Thoracic aorta (tissue), 2 donors: ENCODE results near the gene SLC38A8. TPM values are rescaled to one million over a fixed set of nuclear protein-coding genes. Genes with fewer than 3 reads are reported as not detected.

Experiments used
- ATAC-seq: fragments of 150-250 bp; one replicate; pipeline ENCODE4 v1.8.0; 2017; ENCODE audit warnings: low read depth; ENCODE audit not compliant: insufficient number of reproducible peaks, low FRiP score
- DNase-seq: peaks from one replicate; pipeline ENCODE4 v3.0.0-alpha.2; 2020; ENCODE audit warnings: low spot score
- H3K27ac ChIP-seq, 2 donors: fragments of 200-600 bp; sonication (generic); 1 replicate in 1 of 2; 2 replicates in 1 of 2; pipeline ENCODE4 v1.5.1; 2016; ENCODE audit warnings: mild to moderate bottlenecking in 2 of 2, moderate library complexity in 2 of 2
- H3K27me3 ChIP-seq: fragments of 200-600 bp; sonication (generic); replicated peaks from 2 replicates; pipeline ENCODE4 v1.6.0; 2016; ENCODE audit warnings: mild to moderate bottlenecking; ENCODE audit not compliant: insufficient read depth
- H3K36me3 ChIP-seq: fragments of 200-600 bp; sonication (generic); one replicate; pipeline ENCODE4 v1.5.1; 2016
- H3K4me1 ChIP-seq, 2 donors: fragments of 200-600 bp; sonication (generic); 1 replicate in 1 of 2; 2 replicates in 1 of 2; pipeline versions ENCODE4 v1.5.1 to v1.6.0; 2016; ENCODE audit warnings: low read depth in 2 of 2, mild to moderate bottlenecking in 1 of 2; ENCODE audit not compliant: control insufficient read depth in 1 of 2
- H3K4me3 ChIP-seq: fragments of 200-600 bp; sonication (generic); 2 replicates; pipeline ENCODE4 v1.5.1; 2016; ENCODE audit warnings: mild to moderate bottlenecking
- H3K9me3 ChIP-seq: fragments of 200-600 bp; sonication (generic); 2 replicates; pipeline ENCODE4 v1.5.1; 2016
- total RNA-seq, 2 donors: library from RNA; depleted of rRNA; stranded (reverse); fragments of >200 nt; gene quantifications; one replicate each; pipeline versions ENCODE4 v1.1.0 to v1.2.3, GENCODE V29; 2016
- TF ChIP-seq, protein P1 (sequence below): fragments of 200-600 bp; sonication (generic); IDR thresholded peaks from one replicate; pipeline ENCODE4 v1.5.1; 2019; ENCODE audit warnings: antibody characterized with exemption

The SLC38A8 gene
- total RNA-seq, 2 donors from 2014 or later = not detected

DNA sequence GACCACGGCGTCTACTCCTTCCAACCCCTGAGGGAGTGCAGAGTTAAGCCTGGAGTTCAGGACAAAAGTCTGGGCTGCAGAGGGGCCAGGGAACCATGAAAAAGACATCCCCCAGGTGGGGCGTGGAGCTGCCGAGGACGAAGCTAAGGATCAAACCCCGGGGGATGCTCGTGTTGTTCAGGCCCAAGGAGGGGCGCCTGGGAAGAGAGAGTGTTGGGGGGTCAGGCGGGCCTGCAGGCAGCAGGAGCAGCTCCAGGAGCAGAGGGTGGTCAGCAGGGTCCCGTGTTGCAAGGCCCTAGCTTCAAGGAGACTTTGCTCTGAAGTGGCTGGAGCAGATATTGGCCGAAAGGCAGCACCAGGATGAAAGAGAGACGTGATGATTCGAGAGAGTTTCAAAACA is 47.9 kb downstream of the SLC38A8 start:
- no peak for ATAC-seq
- TF ChIP-seq, protein P1, sequence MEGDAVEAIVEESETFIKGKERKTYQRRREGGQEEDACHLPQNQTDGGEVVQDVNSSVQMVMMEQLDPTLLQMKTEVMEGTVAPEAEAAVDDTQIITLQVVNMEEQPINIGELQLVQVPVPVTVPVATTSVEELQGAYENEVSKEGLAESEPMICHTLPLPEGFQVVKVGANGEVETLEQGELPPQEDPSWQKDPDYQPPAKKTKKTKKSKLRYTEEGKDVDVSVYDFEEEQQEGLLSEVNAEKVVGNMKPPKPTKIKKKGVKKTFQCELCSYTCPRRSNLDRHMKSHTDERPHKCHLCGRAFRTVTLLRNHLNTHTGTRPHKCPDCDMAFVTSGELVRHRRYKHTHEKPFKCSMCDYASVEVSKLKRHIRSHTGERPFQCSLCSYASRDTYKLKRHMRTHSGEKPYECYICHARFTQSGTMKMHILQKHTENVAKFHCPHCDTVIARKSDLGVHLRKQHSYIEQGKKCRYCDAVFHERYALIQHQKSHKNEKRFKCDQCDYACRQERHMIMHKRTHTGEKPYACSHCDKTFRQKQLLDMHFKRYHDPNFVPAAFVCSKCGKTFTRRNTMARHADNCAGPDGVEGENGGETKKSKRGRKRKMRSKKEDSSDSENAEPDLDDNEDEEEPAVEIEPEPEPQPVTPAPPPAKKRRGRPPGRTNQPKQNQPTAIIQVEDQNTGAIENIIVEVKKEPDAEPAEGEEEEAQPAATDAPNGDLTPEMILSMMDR = no peak
- Histone ChIP-seq H3K9me3 (no peaks in the 10 kb centered on the region), H3K4me1 (no peaks in the 10 kb centered on the region), H3K36me3 (no peaks in the 10 kb centered on the region), H3K4me3 (no peak overlapping the region), H3K27me3 (no peaks in the 10 kb centered on the region), H3K27ac (no peak overlapping the region)
- no peak for DNase-seq

- DNase-seq = no peak
Observed at GRCh38 chr16:83994087-83994486, 48.5 kb downstream of the SLC38A8 start.

DNA sequence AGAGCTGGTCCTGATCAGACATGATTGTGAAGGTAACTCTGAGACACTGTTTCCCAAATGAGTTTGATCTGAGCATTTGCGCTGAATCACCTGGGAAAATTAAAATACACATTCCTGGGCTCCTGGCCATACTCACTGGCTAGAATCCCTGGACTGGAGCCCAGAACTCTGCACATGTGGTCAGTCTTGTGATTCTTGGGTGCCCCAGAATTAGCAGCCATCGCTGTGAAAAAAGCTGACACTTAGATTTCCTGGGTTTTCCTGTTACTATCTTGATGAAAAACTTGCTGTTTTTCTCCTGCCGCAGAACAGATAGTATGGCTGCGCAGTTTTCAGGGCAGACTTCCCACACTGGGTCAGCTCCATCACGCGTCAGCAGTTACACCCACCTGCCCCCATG is 50.0 kb downstream of the SLC38A8 start:
- Histone ChIP-seq H3K27ac (no peak overlapping the region), H3K4me1 (no peaks in the 10 kb centered on the region), H3K36me3 (no peaks in the 10 kb centered on the region), H3K4me3 (no peak overlapping the region), H3K9me3 (no peaks in the 10 kb centered on the region), H3K27me3 (no peaks in the 10 kb centered on the region)
- ATAC-seq (no peak), DNase-seq (no peak)
- TF ChIP-seq, protein P1 = no peak

More at GRCh38 chr16:83994087-83994486, 48.5 kb downstream of the SLC38A8 start:
- Histone ChIP-seq H3K27ac (no peak overlapping the region), H3K27me3 (no peaks in the 10 kb centered on the region), H3K36me3 (no peaks in the 10 kb centered on the region), H3K4me1 (no peaks in the 10 kb centered on the region), H3K9me3 (no peaks in the 10 kb centered on the region), H3K4me3 (no peak overlapping the region)
- TF ChIP-seq, protein P1 = no peak
- no peak for ATAC-seq

GRCh38 chr16:83990492-83990891 is 52.1 kb downstream of the SLC38A8 start:
- Histone ChIP-seq H3K27ac (no peak overlapping the region), H3K4me3 (no peak overlapping the region), H3K4me1 (no peaks in the 10 kb centered on the region), H3K27me3 (no peaks in the 10 kb centered on the region), H3K36me3 (no peaks in the 10 kb centered on the region), H3K9me3 (no peaks in the 10 kb centered on the region)
- TF ChIP-seq, protein P1 = no peak
- no peak for ATAC-seq
- no peak for DNase-seq

DNA sequence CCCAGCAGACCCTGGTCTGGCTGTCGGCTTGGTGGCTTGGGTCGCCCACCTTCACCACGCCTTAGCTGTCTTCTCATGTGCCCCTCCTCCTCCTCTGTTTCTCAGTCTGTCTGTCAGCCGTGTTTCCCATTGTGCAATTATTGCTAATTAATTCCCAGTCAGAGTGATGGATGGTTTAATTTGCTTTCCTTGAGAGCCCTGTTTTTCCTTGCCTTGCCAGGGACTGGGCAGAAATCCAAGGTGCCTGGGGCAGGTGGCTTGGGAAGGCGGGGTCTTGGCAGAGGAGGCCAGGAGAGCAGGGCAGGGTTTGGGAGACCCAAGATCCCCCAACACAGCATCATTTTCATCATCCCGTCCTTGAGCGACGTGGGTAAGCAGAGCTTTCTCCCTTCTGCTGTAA is 53.3 kb downstream of the SLC38A8 start:
- H3K27ac ChIP-seq = no peak overlapping the region
- H3K9me3 ChIP-seq = no peaks in the 10 kb centered on the region
- H3K36me3 ChIP-seq = no peaks in the 10 kb centered on the region
- ATAC-seq = no peak
- no peak overlapping the region for H3K4me3 ChIP-seq
- no peaks in the 10 kb centered on the region for H3K4me1 ChIP-seq
- no peak for DNase-seq
- TF ChIP-seq, protein P1 = no peak
- H3K27me3 ChIP-seq = no peaks in the 10 kb centered on the region
